ENCODE results near the gene APH1B. TPM values are rescaled to one million over a fixed set of nuclear protein-coding genes. Genes with fewer than 3 reads are reported as not detected.

The APH1B gene
- total RNA-seq, 1 experiment from 2014 or later = 5.8 TPM

DNA sequence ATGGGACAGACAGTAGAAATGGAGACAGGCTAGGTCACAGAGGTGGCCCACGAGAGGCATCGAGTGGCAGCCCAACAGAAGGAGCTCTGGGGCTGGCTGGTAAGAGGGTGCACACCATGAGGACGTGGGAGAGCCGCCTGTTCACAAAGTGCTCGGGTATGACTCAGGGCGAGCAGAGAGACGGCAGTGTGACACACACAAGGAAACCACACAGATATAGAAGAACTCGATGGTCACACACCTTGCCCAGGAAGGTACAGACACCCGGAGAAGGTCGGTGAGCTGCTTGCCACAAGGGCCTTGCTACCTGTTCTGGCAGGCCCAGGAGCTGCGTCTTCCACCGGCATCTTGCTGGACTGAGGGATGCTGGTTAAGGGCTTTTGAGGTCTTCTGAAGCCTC is 54.1 kb downstream of the APH1B start:
- intact Hi-C loops (cut with micrococcal nuclease; ENCODE audit: unreplicated experiment) = no loop called here
- Histone ChIP-seq H3K9me3 (ENCODE audit: insufficient read depth, low read depth) (no peaks in the 10 kb centered on the region), H3K9me2 (ENCODE audit: insufficient read depth) (no peaks in the 10 kb centered on the region), H3K4me2 (no peak overlapping the region), H3K36me3 (ENCODE audit: low read depth) (no peaks in the 10 kb centered on the region), H3K27ac (no peak overlapping the region), H3K79me2 (ENCODE audit: low read depth) (no peaks in the 10 kb centered on the region), H3F3A (ENCODE audit: insufficient read depth, low read depth) (no peaks in the 10 kb centered on the region), H3K4me3 (no peak overlapping the region), H3K4me1 (replicated peaks; ENCODE audit: insufficient read depth) (no peaks in the 10 kb centered on the region), H3K27me3 (ENCODE audit: insufficient read depth, low read depth) (no peaks in the 10 kb centered on the region), H4K20me1 (ENCODE audit: insufficient read depth) (no peaks in the 10 kb centered on the region), H2AFZ (no peak overlapping the region)
- peak in 1 of 2 experiments; percentile 31 for DNase-seq
- POLR2A ChIA-PET (ENCODE audit: unreplicated experiment) = no interaction called here
- BruUV-seq (replicated peaks) = no TSS peak
- no peak for TF ChIP-seq EZH2 (IDR thresholded peaks at IDR 0.05; ENCODE audit: low read depth)
- TF ChIP-seq, protein P1, sequence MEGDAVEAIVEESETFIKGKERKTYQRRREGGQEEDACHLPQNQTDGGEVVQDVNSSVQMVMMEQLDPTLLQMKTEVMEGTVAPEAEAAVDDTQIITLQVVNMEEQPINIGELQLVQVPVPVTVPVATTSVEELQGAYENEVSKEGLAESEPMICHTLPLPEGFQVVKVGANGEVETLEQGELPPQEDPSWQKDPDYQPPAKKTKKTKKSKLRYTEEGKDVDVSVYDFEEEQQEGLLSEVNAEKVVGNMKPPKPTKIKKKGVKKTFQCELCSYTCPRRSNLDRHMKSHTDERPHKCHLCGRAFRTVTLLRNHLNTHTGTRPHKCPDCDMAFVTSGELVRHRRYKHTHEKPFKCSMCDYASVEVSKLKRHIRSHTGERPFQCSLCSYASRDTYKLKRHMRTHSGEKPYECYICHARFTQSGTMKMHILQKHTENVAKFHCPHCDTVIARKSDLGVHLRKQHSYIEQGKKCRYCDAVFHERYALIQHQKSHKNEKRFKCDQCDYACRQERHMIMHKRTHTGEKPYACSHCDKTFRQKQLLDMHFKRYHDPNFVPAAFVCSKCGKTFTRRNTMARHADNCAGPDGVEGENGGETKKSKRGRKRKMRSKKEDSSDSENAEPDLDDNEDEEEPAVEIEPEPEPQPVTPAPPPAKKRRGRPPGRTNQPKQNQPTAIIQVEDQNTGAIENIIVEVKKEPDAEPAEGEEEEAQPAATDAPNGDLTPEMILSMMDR (conservative IDR thresholded peaks at IDR 0.05) = no peak
- CTCF ChIA-PET = no interaction called here

DNA sequence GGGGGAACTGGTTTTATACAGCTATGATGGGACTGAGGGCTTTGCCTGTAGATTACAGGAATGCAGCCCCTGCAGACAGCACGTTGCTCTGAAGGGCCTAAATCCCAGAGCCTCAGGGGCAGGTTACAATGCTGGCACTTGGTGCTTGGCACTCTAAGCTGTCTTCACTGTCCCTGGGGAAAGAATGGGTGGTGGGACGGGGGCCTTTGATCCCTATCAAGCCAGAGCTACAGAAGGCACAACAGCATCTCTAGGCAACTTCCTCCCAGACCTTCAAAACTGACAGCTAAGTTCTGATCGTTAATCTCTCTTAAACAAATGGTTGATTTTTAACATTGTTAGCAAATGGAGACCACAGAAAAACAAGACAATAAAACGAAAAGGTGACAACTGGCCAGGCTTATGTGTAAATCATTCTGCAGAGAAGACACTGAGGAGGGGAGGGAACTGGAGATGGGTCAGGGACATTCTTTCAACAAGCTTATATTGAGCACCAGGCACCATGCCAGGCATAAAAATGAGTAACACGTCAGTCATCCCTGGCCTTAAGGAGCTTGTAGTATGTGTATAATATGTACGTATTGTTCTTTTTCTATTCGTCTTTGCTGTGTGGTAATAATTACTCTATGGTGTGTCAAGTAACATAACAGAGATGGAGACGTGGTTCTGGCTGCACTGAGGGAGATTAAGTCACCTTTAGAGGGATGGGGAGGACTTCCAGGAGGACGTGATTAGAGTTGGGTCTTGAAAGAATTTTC is 55.1 kb downstream of the APH1B start:
- H3K9me2 ChIP-seq (ENCODE audit: insufficient read depth) = no peaks in the 10 kb centered on the region
- H3K27me3 ChIP-seq (ENCODE audit: insufficient read depth, low read depth) = no peaks in the 10 kb centered on the region
- H3K4me2 ChIP-seq = no peak overlapping the region
- no peaks in the 10 kb centered on the region for H4K20me1 ChIP-seq (ENCODE audit: insufficient read depth)
- DNase-seq = peak; percentile 59 to 78
- ChIA-PET POLR2A (ENCODE audit: unreplicated experiment) (interaction anchor here (0.6 kb wide), 1 partner anchor 62 kb away, joined by 5 read pairs; no protein-coding TSS in a partner anchor), CTCF (no interaction called here)
- no peaks in the 10 kb centered on the region for H3K79me2 ChIP-seq (ENCODE audit: low read depth)
- H3K9me3 ChIP-seq (ENCODE audit: insufficient read depth, low read depth) = no peaks in the 10 kb centered on the region
- TF ChIP-seq EZH2 (IDR thresholded peaks at IDR 0.05; ENCODE audit: low read depth) = no peak
- TF ChIP-seq, protein P1 (conservative IDR thresholded peaks at IDR 0.05) = no peak
- intact Hi-C loops (cut with micrococcal nuclease; ENCODE audit: unreplicated experiment) = no loop called here
- no peaks in the 10 kb centered on the region for H3F3A ChIP-seq (ENCODE audit: insufficient read depth, low read depth)
- no peak overlapping the region for H3K4me3 ChIP-seq
- no TSS peak for BruUV-seq (replicated peaks)
- no peak overlapping the region for H2AFZ ChIP-seq
- H3K27ac ChIP-seq = no peak overlapping the region
- H3K36me3 ChIP-seq (ENCODE audit: low read depth) = no peaks in the 10 kb centered on the region
- no peaks in the 10 kb centered on the region for H3K4me1 ChIP-seq (replicated peaks; ENCODE audit: insufficient read depth)

DNA sequence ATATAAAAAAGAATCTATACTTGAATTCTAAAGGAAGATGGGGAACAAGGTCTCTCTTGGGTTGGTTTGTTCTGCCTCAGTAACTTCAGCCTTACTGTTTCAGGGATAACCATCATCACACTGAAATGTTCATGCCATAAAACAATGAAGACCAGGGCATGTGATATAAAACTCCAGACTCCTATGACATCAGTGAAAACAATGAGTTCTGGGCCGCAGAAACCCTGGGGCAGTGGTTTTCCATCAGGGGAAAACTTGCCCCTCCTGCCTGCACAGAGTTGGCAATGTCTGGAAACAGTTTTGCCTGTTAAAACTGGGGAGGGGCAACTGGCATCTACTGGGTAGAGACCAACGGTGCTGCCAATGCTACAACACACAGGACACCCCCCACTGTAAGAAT is 57.4 kb downstream of the APH1B start:
- H3K27me3 ChIP-seq (ENCODE audit: insufficient read depth, low read depth) = no peaks in the 10 kb centered on the region
- H3K4me3 ChIP-seq = no peak overlapping the region
- no TSS peak for BruUV-seq (replicated peaks)
- CTCF ChIA-PET = no interaction called here
- TF ChIP-seq, protein P1 (conservative IDR thresholded peaks at IDR 0.05) = no peak
- no peak for TF ChIP-seq EZH2 (IDR thresholded peaks at IDR 0.05; ENCODE audit: low read depth)
- H3K4me1 ChIP-seq (replicated peaks; ENCODE audit: insufficient read depth) = no peaks in the 10 kb centered on the region
- no peaks in the 10 kb centered on the region for H3K9me3 ChIP-seq (ENCODE audit: insufficient read depth, low read depth)
- no peaks in the 10 kb centered on the region for H3K79me2 ChIP-seq (ENCODE audit: low read depth)
- POLR2A ChIA-PET (ENCODE audit: unreplicated experiment) = no interaction called here
- no peaks in the 10 kb centered on the region for H3F3A ChIP-seq (ENCODE audit: insufficient read depth, low read depth)
- no peak overlapping the region for H3K27ac ChIP-seq
- no peaks in the 10 kb centered on the region for H3K36me3 ChIP-seq (ENCODE audit: low read depth)
- DNase-seq = no peak
- H4K20me1 ChIP-seq (ENCODE audit: insufficient read depth) = no peaks in the 10 kb centered on the region
- no peak overlapping the region for H3K4me2 ChIP-seq
- H3K9me2 ChIP-seq (ENCODE audit: insufficient read depth) = no peaks in the 10 kb centered on the region
- intact Hi-C loops (cut with micrococcal nuclease; ENCODE audit: unreplicated experiment) = no loop called here
- no peak overlapping the region for H2AFZ ChIP-seq
